B cell (primary cell): ENCODE data around the gene ATAD5. TPM values are rescaled to one million over a fixed set of nuclear protein-coding genes. Genes with fewer than 3 reads are reported as not detected.

ENCODE experiments used
- ATAC-seq: fragments of 200-7000 bp; cut with Tn5 transposase; one replicate; pipeline ENCODE4 v1.10.0; 2021; ENCODE audit warnings: low read depth, mild to moderate bottlenecking, moderate number of reproducible peaks, moderate library complexity
- CTCF ChIA-PET: fragments of 350-600 bp; sonication (Branson Sonifier 250); formaldehyde crosslinking; loops from one replicate; lab custom pipeline; 2021; ENCODE audit warnings: antibody characterized with exemption, inconsistent platforms; lab: Charles Lee
- POLR2A ChIA-PET: fragments of 350-600 bp; sonication (Branson Sonifier 250); formaldehyde crosslinking; loops from one replicate; lab custom pipeline; 2021; ENCODE audit warnings: antibody characterized with exemption; lab: Charles Lee
- DNase-seq: peaks from one replicate; pipeline ENCODE4 v3.0.0; 2013
- H2AFZ ChIP-seq: 2 replicates; pipeline ENCODE4 v1.6.1; 2012; ENCODE audit warnings: mild to moderate bottlenecking, low read depth, low read length; ENCODE audit not compliant: insufficient read depth, poor library complexity, severe bottlenecking
- H3K27ac ChIP-seq, 2 donors: 1 replicate in 1 of 2; 2 replicates in 1 of 2; pipeline ENCODE4 v1.5.1; 2012 to 2013; ENCODE audit warnings: low read length in 2 of 2, mild to moderate bottlenecking in 2 of 2, moderate library complexity in 1 of 2
- H3K27me3 ChIP-seq, 4 experiments: fragments of 200-600 bp in 1 of 4; sonication (generic) in 1 of 4; replicated peaks in 1 of 4; 1 replicate in 2 of 4; 2 replicates in 2 of 4; pipeline versions ENCODE4 v1.6.1 to v1.7.0; 2013 to 2016; ENCODE audit warnings: low read length in 3 of 4, mild to moderate bottlenecking in 2 of 4, mixed read lengths in 1 of 4, moderate library complexity in 1 of 4; ENCODE audit not compliant: insufficient read depth in 4 of 4, control insufficient read depth in 3 of 4; ENCODE audit errors: control extremely low read depth in 1 of 4
- H3K36me3 ChIP-seq, 2 experiments: replicated peaks in 1 of 2; 1 replicate in 1 of 2; 2 replicates in 1 of 2; pipeline versions ENCODE4 v1.6.1 to v1.7.1; 2013; ENCODE audit warnings: low read length in 1 of 2; ENCODE audit not compliant: insufficient read depth in 2 of 2, control insufficient read depth in 1 of 2; ENCODE audit errors: control extremely low read depth in 1 of 2, extremely low read depth in 1 of 2
- H3K4me1 ChIP-seq, 2 donors: fragments of 200-600 bp in 1 of 2; sonication (generic) in 1 of 2; 1 replicate in 1 of 2; 2 replicates in 1 of 2; pipeline versions ENCODE4 v1.5.1 to v1.6.1; 2013 to 2017; ENCODE audit warnings: low read length in 2 of 2; ENCODE audit not compliant: control insufficient read depth in 2 of 2, insufficient read depth in 2 of 2
- H3K4me2 ChIP-seq: replicated peaks from 2 replicates; pipeline ENCODE3; 2012; ENCODE audit warnings: mild to moderate bottlenecking, low read depth, low read length; ENCODE audit not compliant: poor library complexity, severe bottlenecking
- H3K4me3 ChIP-seq, 5 experiments: fragments of 200-600 bp in 1 of 5; sonication (generic) in 1 of 5; 1 replicate in 3 of 5; 2 replicates in 2 of 5; pipeline versions ENCODE4 v1.5.1 to v1.7.0; 2011 to 2016; ENCODE audit warnings: low read length in 4 of 5, mild to moderate bottlenecking in 4 of 5, low read depth in 2 of 5, control low read depth in 1 of 5, moderate library complexity in 1 of 5; ENCODE audit not compliant: insufficient read depth in 1 of 5; ENCODE audit errors: control extremely low read depth in 1 of 5, extremely low read depth in 1 of 5
- H3K79me2 ChIP-seq: fragments of 200-600 bp; sonication (generic); one replicate; pipeline ENCODE4 v1.6.0; 2016; ENCODE audit warnings: low read length; ENCODE audit not compliant: control insufficient read depth, insufficient read depth
- H3K9ac ChIP-seq: fragments of 200-600 bp; sonication (generic); 2 replicates; pipeline ENCODE4 v1.6.1; 2017; ENCODE audit warnings: mild to moderate bottlenecking, low read length, moderate library complexity
- H3K9me3 ChIP-seq, 3 donors: one replicate each; pipeline versions ENCODE4 v1.6.1 to v1.7.1; 2013; ENCODE audit warnings: low read length in 2 of 3; ENCODE audit not compliant: control insufficient read depth in 2 of 3, insufficient read depth in 1 of 3; ENCODE audit errors: control extremely low read depth in 1 of 3
- H4K20me1 ChIP-seq: 2 replicates; pipeline ENCODE4 v1.6.0; 2012; ENCODE audit warnings: mild to moderate bottlenecking, low read length; ENCODE audit not compliant: insufficient read depth, control insufficient read depth, poor library complexity, severe bottlenecking
- H3K27ac Mint-ChIP-seq: one replicate; pipeline ENCODE4 v1.8.0; 2021; ENCODE audit warnings: mixed read lengths
- H3K27me3 Mint-ChIP-seq: one replicate; pipeline ENCODE4 v1.8.0; 2021; ENCODE audit warnings: mixed read lengths
- H3K4me1 Mint-ChIP-seq: one replicate; pipeline ENCODE4 v1.8.0; 2021; ENCODE audit warnings: mixed read lengths
- H3K4me3 Mint-ChIP-seq: one replicate; pipeline ENCODE4 v1.8.0; 2021; ENCODE audit warnings: mixed read lengths
- H3K9me3 Mint-ChIP-seq: one replicate; pipeline ENCODE4 v1.8.0; 2022; ENCODE audit warnings: mixed read lengths; ENCODE audit not compliant: insufficient read depth
- EZH2 ChIP-seq: IDR thresholded peaks from 2 replicates; pipeline ENCODE4 v1.6.1; 2012; ENCODE audit warnings: borderline replicate concordance, low read depth, mild to moderate bottlenecking, moderate library complexity, low read length; ENCODE audit not compliant: insufficient read depth, poor library complexity, severe bottlenecking
- WGBS: methylation state at CpG from one replicate; pipeline ENCODE4 v1.1.5; 2013; ENCODE audit warnings: missing lambda C conversion rate; ENCODE audit not compliant: insufficient coverage; 5-methylcytosine and 5-hydroxymethylcytosine counted together
- intact Hi-C: fragments of 100-400 bp; cut with micrococcal nuclease; formaldehyde crosslinking; loops from one replicate; pipeline ENCODE4 v1.10.0; 2022
- polyA plus RNA-seq: library from polyadenylated mRNA; depleted of rRNA; stranded (reverse); fragments of >200 nt; gene quantifications from 2 replicates; pipeline ENCODE4 v1.2.3, GENCODE V29; 2012
- total RNA-seq, 2 donors: library from RNA; stranded (reverse); fragments of 120-200 nt in 1 of 2; gene quantifications; 1 replicate in 1 of 2; 2 replicates in 1 of 2; pipeline versions ENCODE4 v1.2.3 to v1.2.4, GENCODE V29; 2013 to 2022
- TF ChIP-seq, protein P1 (sequence below): fragments of 200-600 bp; IDR thresholded peaks from one replicate; pipeline ENCODE4 v1.8.0; 2022; ENCODE audit warnings: antibody characterized with exemption, mild to moderate bottlenecking

The ATAD5 gene
- total and polyA plus RNA-seq, 2 donors (not counting 1 experiment from before 2014, with no cell fraction given), result 1.2 to 7.3 TPM

DNA sequence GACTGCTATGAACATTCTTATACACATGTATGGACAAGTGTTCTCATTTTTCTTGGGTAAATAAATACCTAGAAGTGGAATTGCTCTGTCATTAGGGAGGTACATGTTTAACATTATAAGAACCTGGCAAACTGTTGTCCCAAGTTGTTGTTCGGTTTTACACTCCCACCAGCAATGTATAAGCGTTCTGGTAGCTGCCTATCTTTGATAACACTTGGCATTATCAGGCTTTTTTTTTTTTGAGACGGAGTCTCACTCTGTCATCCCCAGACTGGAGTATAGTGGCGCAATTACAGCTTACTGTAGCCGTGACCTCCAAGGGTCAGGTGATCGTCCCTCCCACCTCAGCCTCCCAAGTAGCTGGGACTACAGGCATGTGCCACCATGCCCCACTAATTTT, 16.3 kb downstream of the ATAD5 start:
- Histone ChIP-seq H3K27ac (no peak overlapping the region), H3K79me2 (no peaks in the 10 kb centered on the region), H3K4me1 (no peaks in the 10 kb centered on the region), H3K9me3 (no peaks in the 10 kb centered on the region), H3K9ac (no peak overlapping the region), H4K20me1 (no peaks in the 10 kb centered on the region), H3K36me3 (peaks cover 0 to 2% of the 10 kb centered on the region in 2 experiments), H3K4me2 (no peak overlapping the region), H3K4me3 (no peak overlapping the region), H2AFZ (no peak overlapping the region), H3K27me3 (no peaks in the 10 kb centered on the region)
- ChIA-PET CTCF (no interaction called here), POLR2A (no interaction called here)
- no peaks in the 10 kb centered on the region for H3K27me3 Mint-ChIP-seq
- DNase-seq (no peak), ATAC-seq (no peak)
- no peak for TF ChIP-seq EZH2
- TF ChIP-seq, protein P1, sequence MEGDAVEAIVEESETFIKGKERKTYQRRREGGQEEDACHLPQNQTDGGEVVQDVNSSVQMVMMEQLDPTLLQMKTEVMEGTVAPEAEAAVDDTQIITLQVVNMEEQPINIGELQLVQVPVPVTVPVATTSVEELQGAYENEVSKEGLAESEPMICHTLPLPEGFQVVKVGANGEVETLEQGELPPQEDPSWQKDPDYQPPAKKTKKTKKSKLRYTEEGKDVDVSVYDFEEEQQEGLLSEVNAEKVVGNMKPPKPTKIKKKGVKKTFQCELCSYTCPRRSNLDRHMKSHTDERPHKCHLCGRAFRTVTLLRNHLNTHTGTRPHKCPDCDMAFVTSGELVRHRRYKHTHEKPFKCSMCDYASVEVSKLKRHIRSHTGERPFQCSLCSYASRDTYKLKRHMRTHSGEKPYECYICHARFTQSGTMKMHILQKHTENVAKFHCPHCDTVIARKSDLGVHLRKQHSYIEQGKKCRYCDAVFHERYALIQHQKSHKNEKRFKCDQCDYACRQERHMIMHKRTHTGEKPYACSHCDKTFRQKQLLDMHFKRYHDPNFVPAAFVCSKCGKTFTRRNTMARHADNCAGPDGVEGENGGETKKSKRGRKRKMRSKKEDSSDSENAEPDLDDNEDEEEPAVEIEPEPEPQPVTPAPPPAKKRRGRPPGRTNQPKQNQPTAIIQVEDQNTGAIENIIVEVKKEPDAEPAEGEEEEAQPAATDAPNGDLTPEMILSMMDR, result no peak
- no peak overlapping the region for H3K27ac Mint-ChIP-seq
- WGBS, result 93% methylated on average over 2 of the region's 6 CpGs
- H3K4me1 Mint-ChIP-seq, result no peaks in the 10 kb centered on the region
- no peak overlapping the region for H3K4me3 Mint-ChIP-seq
- intact Hi-C loops, result no loop called here
- no peaks in the 10 kb centered on the region for H3K9me3 Mint-ChIP-seq

DNA sequence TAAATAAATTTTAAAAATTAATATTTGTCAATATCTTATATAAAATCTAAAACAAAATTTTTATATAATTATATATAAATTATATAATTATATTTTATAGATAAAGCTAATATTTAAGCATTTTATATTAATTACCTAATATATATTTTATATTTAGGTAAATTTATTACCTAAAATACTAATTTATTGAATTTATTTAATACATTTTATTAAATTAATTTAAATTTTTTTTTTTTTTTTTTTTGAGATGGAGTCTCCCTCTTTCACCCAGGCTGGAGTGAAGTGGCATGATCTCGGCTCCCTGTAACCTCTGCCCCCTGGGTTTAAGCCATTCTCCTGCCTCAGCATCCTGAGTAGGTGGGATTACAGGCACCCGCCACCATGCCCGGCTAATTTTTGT, 22.4 kb downstream of the ATAD5 start:
- CTCF ChIA-PET, result no interaction called here
- no peak overlapping the region for H3K4me2 ChIP-seq
- no peaks in the 10 kb centered on the region for H3K27me3 ChIP-seq
- intact Hi-C loops, result no loop called here
- Mint-ChIP-seq H3K4me3 (no peak overlapping the region), H3K27ac (no peak overlapping the region), H3K4me1 (no peaks in the 10 kb centered on the region), H3K9me3 (no peaks in the 10 kb centered on the region), H3K27me3 (no peaks in the 10 kb centered on the region)
- no peaks in the 10 kb centered on the region for H4K20me1 ChIP-seq
- DNase-seq (no peak), ATAC-seq (no peak)
- TF ChIP-seq EZH2, result no peak
- TF ChIP-seq, protein P1, result no peak
- no peaks in the 10 kb centered on the region for H3K9me3 ChIP-seq
- H2AFZ ChIP-seq, result no peak overlapping the region
- no peak overlapping the region for H3K4me3 ChIP-seq
- H3K36me3 ChIP-seq, result peaks cover 0 to 3% of the 10 kb centered on the region in 2 experiments
- no peaks in the 10 kb centered on the region for H3K79me2 ChIP-seq
- POLR2A ChIA-PET, result no interaction called here
- no peak overlapping the region for H3K27ac ChIP-seq
- no peaks in the 10 kb centered on the region for H3K4me1 ChIP-seq
- no CpG with 5 or more reads among the region's 3 CpGs for WGBS
- H3K9ac ChIP-seq, result no peak overlapping the region
